ENCODE results near the gene GGCX.
"Not testable (repeated sequence)": the region's sequence is repeated elsewhere in the genome, so short reads cannot be mapped to it uniquely, and the experiment has no call there.

GGCX gene

DNA sequence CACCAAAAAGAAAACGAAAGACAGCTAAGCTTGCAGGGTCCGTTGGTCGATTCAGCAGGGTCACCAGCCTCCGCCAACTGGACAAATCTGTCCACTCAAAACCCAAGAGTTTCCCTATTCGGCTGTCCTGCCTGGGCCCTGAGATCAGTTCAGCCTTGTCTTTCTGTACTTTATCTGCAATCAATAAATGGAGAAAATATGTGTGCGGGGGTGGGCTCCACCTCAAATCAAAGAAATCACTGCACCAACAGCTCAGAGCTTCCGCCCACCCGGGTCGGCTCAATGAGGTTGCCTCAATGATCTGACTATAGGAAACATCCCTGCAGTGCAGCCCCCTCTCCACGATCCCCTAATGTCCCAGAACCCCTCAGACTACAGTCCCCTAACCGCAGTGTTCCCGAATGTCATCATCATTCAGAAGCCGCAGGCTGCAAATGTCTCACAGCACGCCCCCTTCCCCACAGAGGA is 447 bp downstream of the GGCX start:
- DNase-seq: no peak

DNA sequence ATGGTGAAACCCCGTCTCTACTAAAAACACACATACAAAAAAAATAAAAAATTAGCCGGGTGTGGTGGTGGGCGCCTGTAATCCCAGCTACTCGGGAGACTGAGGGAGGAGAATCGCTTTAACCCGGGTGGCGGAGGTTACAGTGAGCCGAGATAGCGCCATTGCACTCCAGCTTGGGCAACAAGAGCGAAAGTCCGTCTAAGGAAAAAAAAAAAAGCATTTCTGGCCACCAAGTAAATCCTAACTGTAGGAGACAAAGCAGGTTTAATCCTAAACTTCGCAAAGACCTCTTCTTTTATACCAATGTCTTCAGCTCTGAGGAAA is 928 bp downstream of the GGCX start:
- not testable (repeated sequence) for DNase-seq

DNA sequence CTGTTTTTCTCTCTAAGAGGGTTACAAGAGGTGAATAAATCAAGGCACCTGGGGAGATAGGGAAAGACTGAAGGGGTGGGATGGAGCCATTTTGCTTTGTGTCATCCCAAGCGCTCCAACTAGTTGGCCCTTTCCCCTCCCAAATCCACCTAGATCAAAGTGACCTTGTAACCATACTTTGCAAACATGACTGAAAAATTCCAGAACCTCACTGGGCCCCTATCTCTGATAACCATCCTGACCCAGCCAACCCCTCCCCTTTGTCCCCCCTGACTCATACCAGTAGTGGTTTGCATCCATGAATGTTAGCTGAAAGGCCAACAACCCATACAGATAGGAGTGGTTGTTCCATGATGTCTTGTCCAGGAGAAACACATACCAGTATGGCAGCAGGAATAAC is 3.1 kb downstream of the GGCX start:
- DNase-seq: no peak

DNA sequence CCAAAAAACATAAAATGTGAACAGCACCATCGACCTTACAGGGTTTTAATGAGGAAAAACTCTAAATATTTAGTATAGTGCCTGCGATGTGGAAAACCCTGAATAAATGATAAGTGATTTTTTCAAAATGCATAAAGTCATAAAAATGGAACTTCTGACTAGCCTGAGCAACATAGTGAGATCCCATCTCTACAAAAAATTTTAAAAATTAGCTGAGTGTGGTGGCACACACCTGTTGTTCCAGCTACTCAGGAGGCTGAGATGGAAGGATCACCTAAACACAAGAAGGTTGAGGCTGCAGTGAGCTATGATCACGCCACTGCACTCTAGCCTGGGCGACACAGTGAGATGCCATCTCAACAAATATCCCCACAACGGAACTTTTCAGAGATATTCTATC is 4.2 kb downstream of the GGCX start:
- no peak for DNase-seq

DNA sequence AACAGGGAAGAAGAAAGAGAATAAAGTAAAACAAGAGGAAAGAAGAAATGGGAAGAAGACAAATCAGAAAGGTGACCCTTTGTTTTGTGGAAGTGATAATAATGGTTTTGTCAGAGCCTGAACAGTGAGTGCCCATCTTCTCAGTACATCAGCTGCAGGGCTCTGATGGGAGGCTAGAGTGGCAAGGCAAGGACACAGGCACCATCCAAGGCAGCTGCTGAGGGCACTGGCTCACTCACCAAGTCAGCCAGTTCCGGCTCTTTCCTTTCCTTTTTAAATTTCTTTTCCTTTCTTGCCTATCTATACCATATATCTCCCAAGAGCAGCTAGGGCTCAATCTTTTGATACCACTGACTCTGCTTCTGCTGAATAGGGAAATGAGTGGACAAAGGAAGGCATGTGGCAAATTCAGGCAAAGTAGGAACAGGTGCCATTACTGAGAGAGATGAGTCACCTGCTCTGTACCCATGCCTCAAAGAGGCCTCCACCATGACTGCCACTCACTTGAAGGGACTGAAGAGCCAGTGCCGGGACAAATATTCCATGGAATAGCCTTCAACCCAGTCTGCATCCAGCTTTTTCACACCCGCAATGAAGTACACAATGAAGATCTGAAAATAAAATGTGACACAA is 6.2 kb downstream of the GGCX start:
- DNase-seq: no peak

DNA sequence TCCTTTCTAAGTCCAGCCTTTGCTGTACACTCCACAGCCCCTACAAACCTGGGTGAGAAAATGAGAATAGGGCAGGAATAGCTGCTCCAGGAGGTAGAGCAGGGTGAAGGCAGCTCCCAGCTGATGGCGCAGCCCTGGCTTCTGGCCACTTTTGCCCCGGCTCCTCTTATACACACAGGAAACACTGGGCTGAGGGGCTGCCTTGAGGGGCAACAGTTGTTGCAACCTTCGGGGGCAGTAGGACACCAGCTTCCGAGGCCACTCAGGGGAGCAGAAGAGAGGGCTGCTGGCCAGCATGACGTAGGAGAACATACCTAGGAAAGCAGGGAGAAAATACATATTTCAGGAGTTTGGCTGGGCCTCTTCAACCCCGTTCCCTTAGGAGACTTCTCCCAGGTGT is 8.1 kb downstream of the GGCX start:
- no peak for DNase-seq

DNA sequence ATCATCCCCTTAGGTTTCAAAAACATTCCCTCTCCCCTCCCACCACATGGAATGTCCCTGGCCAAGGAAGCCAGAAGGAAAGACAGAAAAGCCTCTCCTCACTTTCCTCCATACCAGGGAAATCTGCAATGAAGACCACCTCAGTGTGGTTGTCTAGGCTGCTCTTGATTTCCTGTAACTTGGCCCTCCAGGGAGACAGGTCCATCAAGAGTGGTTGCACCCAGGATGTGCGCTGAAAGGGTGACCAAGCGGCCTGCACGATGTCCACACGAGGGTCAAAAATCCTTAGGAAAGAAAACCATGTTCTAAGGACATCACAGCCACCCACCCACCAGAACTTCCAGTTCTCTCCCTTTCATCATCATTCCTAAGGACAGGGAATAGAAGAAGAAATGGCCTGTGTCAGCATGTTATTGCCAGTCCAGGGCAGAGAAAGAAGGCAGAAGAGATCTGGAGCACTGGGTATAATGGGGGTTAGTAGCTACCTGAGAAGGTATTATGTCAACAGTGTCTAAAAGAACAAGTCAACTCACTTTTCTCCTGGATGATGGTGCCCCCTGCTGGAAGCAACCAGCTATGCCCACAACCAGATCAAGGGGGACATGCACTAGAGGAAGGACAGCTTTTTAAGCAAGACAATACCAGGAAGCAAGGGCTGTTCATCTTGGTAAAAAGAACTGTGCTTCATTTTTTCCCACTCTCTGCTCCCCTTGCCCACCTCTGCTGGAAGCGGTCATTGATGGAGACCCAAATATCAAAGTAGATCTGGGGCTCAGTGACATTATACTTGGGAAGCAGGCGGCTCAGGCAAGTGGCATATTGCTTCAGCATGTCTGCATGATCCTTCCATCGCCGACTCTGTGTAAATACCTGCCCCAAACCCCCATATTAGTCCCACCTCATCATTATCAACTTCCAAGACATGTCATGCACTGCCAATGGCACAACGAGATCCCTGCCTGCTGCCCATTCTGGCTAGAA is 9.3 kb downstream of the GGCX start:
- peak; percentile 31 for DNase-seq

DNA sequence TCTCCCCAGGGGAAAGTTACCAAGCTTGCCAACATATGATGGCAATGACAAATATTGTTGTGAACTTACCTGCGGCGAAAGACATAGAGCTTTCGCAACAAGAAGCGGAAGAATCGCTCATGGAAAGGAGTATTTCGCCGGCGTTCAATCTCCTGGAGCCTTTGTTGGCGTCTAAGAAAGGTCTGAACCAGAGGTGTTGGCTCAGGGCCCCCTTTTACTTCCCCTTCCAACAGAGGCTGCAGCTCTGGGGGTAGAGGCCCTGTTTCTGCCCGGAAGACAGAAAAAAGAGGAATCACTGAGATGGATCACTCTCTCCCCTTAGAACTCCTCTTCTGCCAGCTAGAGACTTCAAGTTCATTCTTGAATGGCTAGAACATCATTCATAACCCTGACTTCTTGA is 10.8 kb downstream of the GGCX start:
- DNase-seq: no peak

DNA sequence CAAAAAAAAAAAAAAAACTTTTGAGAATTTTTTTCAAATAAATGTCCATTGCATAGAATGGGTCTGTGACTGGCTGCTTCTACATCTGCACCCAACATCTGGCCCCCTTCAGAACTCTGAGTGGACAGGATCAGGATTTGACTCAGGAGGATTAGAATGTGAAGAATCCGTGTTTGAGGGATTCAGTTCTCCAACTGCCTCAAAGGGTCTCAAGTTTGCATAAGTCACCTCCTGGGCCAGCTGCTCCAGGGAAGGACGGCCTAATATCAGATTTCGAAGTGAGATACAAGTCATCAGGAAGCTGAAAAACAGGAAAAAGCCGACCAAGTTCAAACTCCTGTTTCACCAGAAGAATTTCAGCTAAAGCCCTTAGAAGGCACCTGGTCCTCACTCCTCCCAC is 11.5 kb downstream of the GGCX start:
- DNase-seq: no peak

DNA sequence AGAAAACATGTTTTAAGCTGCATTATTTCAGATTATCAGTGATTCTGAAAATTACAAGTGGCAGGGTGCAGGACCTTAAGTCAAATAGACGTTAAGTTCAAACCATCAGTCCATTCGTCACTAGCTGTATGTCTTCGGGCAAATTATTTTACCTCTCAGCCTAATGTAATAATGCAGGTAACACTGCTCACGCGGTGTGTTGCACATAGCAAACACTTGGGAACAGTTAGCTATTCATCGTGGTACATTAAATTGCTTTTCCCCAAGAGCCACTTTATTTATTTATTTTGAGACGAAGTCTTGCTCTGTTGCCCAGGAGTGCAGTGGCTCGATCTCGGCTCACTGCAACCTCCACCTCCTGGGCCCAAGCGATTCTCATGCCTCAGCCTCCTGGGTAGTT is 12.2 kb downstream of the GGCX start:
- no peak for DNase-seq

DNA sequence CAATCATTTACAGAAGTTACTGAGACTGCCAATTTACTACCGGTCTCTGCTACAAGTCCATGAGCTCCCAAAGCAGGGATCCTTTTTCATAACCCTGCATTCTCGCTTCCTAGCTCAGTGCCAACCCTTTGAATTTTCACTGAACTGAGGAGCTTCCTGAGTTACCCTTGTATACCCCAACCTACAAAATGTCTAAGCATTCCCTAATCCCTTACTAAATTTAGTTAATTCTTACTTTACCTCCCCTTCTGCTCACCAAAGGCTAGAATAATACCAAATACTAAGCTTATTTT is 12.7 kb downstream of the GGCX start:
- no peak for DNase-seq

DNA sequence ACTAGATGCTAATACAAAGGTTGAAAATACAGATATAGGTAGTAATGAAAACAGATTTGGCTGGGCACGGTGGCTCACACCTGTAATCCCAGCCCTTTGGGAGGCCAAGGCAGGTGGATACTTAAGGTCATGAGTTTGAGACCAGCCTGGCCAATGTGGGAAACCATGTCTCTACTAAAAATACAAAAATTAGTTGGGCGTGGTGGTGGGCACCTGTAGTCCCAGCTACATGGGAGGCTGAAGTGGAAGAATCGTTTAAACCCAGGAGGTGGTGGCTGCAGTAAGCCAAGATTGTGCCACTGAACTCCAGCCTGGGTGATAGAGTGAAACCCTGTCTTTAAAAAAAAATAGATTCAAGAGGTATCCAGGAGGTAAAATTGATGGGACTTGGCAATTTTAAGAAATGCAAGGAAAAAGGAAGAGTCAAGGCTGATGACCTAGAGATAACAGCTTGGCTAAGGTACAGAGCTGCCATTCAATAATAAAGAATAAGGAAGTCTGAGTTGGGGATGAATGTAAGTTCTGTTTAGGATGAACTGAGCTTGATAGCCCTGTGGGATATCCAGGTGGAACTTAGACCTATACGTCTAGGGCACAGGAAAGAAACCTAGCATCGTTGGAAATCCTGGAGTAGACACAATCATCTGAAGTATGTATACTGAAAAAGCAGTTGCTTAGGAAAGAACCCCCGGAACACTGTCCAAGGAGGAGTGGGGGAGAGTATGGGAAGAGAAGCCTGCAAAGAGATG is 13.3 kb downstream of the GGCX start:
- DNase-seq: no peak

DNA sequence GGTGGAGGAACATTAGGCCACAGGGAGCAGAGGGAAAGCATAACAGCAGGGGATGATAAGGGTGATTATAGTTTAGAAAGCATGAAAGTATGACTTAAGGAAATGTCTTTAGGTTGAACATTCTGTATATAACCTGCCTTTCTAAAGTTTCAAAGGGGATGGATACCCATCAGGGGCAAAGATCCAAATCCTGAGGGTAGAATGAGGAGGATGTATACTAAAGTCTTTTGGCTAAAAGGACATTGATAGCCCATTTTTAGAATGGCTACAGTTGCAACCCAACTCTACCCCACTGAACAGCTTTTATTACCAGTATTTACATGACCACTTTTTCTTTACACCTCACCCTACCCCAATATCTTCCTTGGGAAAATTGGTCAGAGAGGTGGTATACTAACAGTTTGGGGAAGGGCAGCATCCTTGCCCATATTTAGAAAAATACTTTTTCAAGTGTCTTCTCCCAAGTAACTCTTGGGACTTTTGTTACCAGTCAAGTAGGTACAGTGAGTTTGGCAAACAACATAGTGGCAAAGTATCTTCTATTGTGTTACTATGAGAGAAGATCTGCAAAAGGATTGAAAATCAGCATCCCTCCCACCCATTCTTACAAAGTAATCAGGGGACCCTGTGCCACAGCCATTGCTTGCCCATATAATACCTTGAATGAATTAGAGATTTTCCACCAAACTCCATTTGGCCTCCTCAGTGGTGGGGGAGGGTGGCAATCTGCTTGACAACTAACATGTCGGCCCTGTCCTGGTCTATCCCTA is 14.0 kb downstream of the GGCX start:
- no peak for DNase-seq

DNA sequence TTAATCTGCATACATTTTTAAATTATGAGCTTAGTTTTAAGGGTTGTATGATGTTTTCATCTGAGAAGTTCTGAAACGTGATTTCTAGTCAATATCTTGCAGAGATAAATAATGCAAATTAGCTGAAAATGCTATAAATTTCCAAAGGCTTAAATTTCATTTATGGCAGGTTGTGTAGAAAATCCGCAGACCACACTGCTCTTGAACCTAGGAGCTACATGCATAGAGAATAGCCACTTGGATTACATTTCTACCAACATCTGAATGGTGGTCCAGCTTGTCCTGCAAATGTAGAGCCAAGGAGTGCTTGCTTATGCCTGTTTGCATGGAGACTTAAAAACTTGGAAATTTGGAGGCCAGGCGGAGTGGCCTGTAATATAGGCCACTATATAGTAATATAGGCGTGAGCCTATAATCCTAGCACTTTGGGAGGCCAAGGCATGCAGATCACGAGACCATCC is 15.5 kb downstream of the GGCX start:
- no peak for DNase-seq

DNA sequence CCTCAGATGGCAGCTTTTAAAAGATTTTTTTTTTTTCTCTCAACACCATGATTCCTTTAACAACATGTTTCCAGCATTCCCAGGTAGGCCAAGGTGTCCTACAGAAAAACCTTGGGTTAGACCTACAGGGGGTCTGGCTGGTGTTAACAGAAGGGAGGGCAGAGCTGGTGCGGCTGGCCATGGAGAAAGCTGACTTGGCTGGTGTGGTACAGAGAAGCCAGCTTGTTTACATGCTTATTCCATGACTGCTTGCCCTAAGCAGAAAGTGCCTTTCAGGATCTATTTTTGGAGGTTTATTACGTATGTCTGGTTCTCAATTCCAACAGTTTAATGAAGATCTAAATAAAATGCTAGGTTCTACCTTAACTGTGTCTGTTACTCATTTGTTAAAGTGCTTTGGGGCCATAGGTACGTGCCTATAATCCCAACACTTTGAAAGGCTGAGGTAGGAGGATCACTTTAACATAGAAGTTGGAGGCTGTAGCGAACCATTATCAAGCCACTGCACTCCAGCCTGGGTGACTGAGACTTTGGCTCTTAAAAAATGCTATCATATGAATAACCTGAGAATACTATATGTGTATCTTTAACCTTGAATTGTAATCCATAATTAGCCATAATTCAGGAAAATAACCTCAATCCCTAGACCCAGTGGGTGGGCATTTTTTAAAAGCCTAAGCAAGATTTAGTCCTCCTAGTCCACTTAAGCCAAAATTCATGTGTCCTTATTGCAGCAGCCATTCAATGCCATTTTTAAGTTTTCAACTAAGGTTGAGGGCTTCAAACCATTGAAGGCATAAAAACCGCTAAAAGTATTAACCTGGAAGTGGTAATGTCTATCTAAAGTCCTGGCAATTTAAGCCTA is 16.1 kb downstream of the GGCX start:
- not testable (repeated sequence) for DNase-seq

DNA sequence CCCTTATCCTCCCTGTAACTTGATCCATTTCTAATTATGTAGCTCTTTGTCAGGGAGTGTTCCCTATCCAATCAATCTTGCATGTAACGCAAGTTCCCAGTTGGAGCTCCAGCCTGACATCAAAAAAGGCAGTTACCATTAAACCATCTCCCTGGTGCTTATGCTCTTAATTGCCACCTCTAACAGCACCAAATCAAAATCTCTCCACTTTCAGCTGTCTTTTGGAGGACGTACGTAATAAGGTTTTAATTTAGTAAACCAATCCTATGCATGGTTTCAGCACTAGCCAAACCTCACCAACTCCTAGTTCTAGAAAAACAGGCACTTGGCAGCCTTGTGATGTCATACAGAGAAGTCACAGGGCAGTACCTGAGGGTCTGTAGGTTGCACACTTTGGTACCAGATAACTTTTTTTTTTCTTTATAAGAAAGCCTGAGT is 17.0 kb downstream of the GGCX start:
- not testable (repeated sequence) for DNase-seq

DNA sequence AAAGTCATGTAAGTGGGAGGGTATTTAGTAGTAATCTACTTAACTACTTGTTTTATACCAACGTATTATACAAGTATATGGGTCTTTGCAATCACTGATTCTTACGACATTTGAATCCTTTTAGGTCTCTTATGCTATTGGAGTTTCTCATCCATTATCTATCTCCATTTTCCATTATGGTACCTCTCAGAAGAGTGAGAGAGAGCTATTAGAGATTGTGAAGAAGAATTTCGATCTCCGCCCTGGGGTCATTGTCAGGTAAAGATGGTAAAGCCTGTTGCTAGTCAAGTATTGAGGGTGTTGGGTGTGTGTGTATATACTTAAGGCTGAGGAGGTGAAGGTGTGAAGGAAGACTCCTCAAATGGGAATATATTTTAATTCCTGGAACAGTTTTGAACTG is 18.5 kb downstream of the GGCX start:
- DNase-seq: no peak

DNA sequence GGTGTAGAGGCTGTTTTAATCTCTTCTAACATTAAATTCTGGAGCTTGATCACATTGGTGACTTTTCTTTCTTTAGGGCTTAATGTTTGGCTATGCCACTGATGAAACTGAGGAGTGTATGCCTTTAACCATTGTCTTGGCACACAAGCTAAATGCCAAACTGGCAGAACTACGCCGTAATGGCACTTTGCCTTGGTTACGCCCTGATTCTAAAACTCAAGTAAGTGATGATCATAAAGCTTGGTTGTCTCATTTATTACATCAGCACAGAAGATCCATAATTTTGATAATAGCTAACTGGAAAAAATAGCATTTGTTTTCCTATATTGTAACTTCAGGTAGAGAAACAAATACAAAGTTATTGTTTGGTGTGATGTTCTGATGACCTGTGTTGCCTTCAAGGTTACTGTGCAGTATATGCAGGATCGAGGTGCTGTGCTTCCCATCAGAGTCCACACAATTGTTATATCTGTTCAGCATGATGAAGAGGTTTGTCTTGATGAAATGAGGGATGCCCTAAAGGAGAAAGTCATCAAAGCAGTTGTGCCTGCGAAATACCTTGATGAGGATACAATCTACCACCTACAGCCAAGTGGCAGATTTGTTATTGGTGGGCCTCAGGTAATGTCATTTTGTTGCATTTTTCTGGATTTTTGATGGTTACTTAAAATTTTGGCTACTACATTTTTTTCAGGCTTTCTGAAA is 19.4 kb downstream of the GGCX start:
- no peak for DNase-seq

DNA sequence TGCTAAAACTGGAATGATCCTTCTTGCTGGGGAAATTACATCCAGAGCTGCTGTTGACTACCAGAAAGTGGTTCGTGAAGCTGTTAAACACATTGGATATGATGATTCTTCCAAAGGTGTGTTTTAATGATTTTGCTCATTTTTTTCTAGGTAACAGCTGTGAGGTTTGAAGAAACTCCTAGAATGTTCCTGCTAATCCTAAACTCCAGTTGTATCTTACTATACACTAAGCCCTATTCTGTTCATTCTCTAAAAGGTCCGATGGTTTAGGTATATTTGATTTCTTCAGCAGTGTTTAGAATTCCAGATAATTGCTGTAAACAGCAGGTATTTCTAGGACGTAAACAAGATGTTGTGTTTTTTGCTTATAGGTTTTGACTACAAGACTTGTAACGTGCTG is 20.0 kb downstream of the GGCX start:
- DNase-seq: no peak

DNA sequence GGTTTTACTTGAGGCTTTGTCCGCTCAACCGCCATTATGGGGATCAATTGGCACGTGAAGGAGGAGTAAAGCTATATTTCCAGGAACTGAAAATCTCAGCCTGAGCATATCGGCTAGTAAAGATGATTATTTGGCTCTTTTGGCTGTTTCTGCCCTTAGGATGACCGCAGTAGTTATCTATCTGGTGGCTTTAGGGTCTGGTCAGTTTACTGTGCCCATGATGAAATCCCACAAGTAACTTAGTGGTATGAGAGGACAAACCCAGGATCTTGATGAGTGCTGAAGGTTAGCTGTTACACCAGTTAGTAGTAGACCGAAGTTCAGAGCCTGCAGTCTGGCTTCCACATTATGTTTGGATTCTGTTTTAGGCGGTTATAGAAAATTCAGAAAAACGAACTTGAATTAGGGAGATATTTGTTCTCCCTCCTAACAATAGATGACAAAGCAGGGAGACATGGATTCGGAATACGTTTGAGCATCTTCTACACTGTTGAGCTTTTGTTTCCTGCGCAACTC is 21.1 kb downstream of the GGCX start:
- DNase-seq: no peak

Data from NCI-H2081 treated with DMSO at 0.1 percent for 48 hours (cell line).